Pulmonary artery endothelial cell (primary cell): ENCODE data around the gene ZNF277. TPM values are rescaled to one million over a fixed set of nuclear protein-coding genes. Genes with fewer than 3 reads are reported as not detected.

Experiments
- DNase-seq: peaks from one replicate; pipeline ENCODE4 v3.0.0-alpha.2; 2011; ENCODE audit warnings: low read depth, low spot score
- total RNA-seq: library from RNA; depleted of rRNA; stranded (reverse); fragments of >200 nt; gene quantifications from 2 replicates; pipeline ENCODE4 v1.2.3, GENCODE V29; 2014

The ZNF277 gene
- total RNA-seq, 1 donor from 2014 or later = 45.1 TPM

DNA sequence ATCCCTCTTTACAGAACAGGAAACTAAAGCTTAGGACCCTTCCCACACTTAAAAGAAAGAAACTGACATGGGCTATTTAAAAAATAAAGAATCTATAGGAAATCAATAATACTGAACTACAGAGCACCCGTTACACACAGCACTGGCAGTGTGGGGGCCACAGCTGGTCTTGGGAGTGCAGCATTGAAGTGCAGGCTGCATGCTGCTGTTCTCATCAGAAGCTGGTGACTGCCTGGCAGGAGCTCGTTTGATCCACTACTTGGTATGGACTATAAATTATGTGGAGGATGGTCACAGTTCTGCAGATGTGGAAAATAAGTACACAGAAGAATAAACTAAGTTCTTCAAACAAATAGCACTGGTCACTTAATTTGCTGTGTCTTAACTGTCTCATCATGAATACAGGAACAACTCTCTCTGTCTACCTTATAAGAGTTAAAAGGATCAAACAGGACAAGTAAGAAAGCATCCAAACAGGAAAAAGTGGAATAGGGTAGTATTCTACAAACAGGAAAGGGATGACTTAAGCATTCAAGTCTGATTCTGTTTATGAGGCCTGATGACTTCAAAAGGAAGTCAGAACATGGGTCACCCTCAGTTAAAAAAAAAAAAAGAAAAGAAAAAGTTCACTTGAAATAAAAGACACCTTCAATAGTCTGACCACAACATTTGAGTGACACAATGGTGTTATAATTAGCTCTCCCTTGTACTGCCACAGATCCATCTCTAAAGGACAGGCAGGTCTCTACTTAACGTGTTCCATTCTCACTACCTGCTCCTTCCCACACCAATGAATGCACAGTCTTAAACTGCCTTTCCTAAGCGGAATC lies 21.3 kb upstream of the ZNF277 start:
- no peak for DNase-seq

GRCh38 chr7:112186300-112186699 lies 20.2 kb upstream of the ZNF277 start:
- no peak for DNase-seq

DNA sequence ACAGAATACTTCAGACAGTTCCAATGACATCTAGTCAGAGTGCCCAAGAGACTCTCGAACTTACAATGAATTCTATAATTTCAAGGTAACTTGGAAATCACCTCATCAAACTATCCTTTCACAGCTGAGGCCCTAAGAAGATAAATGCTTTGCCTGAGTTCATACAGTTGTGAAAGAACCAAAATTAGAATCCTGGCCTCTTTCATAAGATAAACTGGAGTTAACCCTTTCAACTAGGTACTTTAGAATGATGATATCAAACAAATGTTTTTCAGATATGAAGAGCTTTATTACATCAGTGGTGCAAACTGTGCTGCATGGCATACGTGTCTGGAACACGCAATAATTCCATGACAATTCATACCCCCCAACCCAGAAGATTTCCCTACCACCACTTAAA lies 18.2 kb upstream of the ZNF277 start:
- no peak for DNase-seq

DNA sequence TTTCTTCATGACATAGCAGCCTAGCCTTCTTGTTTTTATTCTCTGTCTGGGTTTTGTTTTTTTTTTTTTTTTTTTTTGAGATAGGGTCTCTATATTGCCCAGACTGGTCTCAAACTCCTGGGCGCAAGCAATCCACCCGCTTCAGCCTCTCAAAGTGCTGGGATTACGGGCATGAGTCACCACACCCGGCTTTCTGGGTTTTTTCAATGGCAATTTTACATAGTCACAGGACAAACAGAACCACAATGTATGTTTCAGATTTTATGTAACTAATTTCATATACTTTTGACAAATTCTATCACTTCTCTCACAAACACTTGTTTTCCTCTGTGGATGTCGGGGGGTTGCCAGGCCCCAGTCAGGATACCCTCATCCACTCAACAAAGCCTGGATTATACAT lies 16.8 kb upstream of the ZNF277 start:
- DNase-seq = no peak

- no peak for DNase-seq
These were observed 16.4 kb upstream of the ZNF277 start for GRCh38 chr7:112190120-112190519.

DNA sequence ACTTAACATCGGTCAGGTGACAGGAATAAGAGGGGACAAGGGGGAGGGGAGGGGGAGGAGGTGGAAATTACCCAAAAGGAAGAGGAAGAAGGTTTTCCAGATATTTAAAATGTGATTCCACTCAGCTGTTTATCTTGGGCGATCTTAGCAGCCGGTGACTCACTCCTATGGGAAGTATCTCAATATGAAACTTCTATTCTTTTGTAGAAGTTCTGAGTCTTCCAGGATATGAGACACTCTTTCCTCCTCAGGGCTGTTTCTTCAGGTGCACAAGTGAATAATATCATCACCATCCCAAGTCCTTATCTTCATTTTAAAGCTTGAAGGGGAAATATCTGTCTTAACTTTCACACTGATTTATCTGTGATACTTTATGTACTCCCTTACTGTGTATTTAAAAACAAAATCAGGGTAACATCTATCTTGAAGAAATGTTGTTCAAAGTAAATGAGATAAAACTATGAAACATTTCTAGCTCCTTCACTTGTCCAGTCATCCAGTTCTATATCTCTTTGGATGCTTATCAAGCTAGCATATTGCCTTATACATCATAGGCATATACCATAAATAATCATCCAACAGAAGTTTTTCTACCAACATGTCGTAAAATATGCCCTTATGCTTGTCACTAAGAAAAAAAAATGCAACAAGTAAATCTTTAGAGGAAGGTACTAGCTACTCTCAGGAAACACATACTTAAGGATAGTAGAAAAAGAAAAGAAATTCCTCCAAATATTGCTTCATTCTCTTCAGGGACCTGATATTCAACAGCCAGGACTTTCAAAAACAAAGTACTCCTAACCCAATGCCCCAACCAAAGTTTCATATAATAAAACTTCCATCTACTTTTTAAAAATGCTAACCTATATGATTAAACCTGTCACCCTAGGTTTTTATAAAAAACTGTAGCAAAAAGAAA lies 14.0 kb upstream of the ZNF277 start:
- peak; percentile 95 for DNase-seq

DNA sequence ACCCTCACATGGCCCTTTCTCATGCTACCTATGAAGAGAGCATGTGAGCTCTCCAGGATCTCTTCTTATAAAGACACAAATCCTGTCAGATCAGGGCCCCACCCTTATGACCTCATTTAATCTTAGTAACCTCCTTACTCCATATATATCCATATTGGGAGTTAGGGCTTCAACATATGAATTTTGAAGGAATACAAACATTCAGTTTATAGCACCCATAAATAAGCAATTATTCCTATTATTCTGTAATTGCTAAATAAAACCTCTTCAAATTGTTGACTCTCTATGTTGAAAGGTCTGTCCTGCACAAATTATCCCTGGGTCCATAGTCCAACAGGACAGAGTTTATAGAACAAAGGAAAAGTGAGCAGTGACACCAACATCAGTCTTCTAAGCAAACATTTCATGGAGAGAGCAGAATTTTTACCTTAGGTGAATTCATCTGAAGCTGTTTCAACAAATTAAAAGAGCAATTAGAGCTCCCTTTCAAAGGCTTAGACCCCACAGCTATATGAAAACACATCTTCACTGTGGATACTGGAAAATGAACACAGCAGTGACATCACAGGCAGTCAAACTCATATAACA lies 12.5 kb upstream of the ZNF277 start:
- no peak for DNase-seq

- no peak for DNase-seq
These were observed 10.8 kb upstream of the ZNF277 start for GRCh38 chr7:112195717-112196116.

- no peak for DNase-seq
These were observed 9.2 kb upstream of the ZNF277 start for GRCh38 chr7:112197322-112197721.

DNA sequence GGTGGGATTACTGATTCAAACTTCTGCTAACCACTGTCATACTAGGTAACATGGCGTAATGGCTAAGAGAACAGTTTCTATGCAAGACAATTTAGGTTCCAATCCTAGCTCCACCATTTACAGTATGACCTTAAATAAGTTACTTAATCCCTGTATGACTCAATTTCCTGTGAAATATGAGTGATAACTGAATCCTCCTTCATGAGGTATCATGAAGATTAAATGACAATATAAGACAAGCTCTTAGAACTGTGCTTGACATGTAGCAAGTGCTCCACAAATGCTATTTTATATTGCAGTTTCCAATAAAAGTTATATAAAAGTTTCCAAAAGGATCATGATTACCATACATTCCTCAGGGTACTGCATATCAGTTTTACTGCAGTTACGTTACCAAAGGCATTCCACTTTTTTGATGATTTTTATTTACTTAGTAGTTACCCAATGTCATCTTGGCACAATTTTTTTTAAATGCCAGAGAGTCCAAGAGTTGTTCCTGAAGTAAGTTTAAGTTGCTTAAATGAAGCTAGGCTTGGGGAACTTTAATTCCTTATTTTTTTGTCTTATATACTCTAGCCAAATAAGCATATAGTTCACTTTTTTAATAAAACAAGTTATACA lies 7.3 kb upstream of the ZNF277 start:
- DNase-seq = no peak

- DNase-seq = no peak
These were observed 6.8 kb upstream of the ZNF277 start for GRCh38 chr7:112199672-112200071.

GRCh38 chr7:112201411-112201810 lies 5.1 kb upstream of the ZNF277 start:
- DNase-seq = no peak

- DNase-seq = no peak
These were observed 4.7 kb upstream of the ZNF277 start for GRCh38 chr7:112201839-112202238.

DNA sequence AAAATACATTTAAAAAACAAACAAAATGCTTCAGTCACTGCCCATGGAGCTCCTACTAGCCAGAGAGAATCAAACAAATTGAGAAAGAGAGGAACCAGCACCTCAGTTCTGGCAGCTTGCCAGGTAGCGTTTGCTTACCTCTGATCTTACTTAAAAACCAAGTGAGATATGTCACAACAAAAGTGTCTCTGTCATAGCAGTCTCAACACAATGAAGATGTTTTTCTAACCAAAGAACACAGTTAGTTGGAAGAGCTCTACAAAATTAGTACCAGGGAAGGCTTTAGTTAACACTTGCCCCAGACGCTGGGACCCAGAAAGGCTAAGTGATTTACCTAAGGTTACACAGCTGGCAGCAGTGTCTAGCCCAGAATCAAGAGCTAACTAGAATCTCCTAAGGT lies 3.7 kb upstream of the ZNF277 start:
- no peak for DNase-seq

GRCh38 chr7:112203365-112203739 lies 3.1 kb upstream of the ZNF277 start:
- DNase-seq = no peak

- DNase-seq = no peak
These were observed 1.8 kb upstream of the ZNF277 start for GRCh38 chr7:112204499-112205342.

DNA sequence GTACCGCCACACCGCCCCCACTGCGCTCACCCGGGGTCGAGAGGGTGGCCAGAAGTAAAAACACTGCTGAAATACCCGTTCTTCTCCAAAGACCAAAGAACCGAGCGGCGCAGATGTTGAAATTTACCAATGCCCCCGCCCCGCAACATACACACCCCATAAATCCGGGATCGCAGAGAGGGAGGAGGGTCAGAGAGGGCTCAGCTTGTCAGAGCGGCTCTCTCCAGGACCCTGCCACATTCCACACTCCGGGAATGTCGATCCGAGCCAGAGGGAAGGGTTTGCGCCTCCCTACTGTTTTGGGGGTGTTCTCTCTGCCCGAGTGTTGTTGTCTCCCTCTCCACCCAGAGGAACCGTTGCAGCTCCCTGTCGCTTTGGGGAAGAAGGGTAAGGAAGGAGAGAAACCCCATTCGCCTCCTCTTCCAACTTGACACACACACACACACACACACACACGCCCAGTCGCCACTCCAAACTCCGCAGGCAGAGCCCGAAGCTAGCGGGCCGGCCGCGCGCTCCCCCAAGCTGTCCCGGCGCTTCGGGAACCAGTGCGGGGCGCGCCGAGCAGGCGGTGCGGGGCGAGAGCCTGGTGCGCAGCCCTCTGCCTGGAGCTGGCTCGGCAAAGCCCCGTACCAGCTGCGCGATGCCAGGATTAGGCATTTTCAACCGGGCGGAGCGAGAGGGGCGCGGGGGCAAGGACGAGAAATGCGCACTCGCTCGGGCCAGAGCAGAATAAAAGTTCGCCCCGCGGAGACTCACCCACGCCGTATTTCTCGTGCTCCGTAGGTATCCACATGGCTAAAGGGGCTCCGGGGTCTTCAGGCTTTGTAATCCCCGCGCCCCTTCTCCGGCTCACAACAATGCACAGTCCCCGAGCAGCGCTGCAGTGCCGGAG lies 905 bp upstream of the ZNF277 start:
- no peak for DNase-seq

GRCh38 chr7:112206991-112207592 lies 597 bp downstream of the ZNF277 start:
- no peak for DNase-seq

- DNase-seq = no peak
These were observed 1.3 kb downstream of the ZNF277 start for GRCh38 chr7:112207765-112208164.
